ACHN (cell line): ENCODE results near the gene FUZ.

Experiments used
- DNase-seq: peaks from one replicate; pipeline ENCODE4 v3.0.0-alpha.2; 2015
- in situ Hi-C: cut with HindIII; loops from 2 replicates; pipeline ENCODE4 v1.10.0; 2017; ENCODE audit warnings: low sequenced_read_pairs, low pct_ligation_motif_present, low pct_unique_long_range_greater_than_20kb

Gene FUZ

GRCh38 chr19:49852631-49853126 lies 39.6 kb upstream of the FUZ start:
- in situ Hi-C loops: no loop called here
- DNase-seq: no peak

- in situ Hi-C loops: no loop called here
- DNase-seq: peak; percentile 13
Observed at GRCh38 chr19:49851456-49852259, 38.6 kb upstream of the FUZ start.

GRCh38 chr19:49850487-49851342 lies 37.6 kb upstream of the FUZ start, which contains the start of gene PTOV1:
TSS of gene PTOV1 (plus strand) at chr19:49851159.
- in situ Hi-C loops: no loop called here
- DNase-seq: peak; percentile 87

GRCh38 chr19:49850221-49850486 lies 37.1 kb upstream of the FUZ start:
- DNase-seq: no peak
- in situ Hi-C loops: no loop called here

- in situ Hi-C loops: no loop called here
Observed at GRCh38 chr19:49849433-49850220, 36.5 kb upstream of the FUZ start.

GRCh38 chr19:49848938-49849337 lies 35.8 kb upstream of the FUZ start:
- no peak for DNase-seq
- in situ Hi-C loops: no loop called here

More at GRCh38 chr19:49849433-49850220, 36.5 kb upstream of the FUZ start:
- no peak for DNase-seq

- peak; percentile 84 for DNase-seq
- in situ Hi-C loops: no loop called here
Observed at GRCh38 chr19:49847731-49848696, 34.9 kb upstream of the FUZ start.

- DNase-seq: no peak
- in situ Hi-C loops: no loop called here
Observed at GRCh38 chr19:49846408-49846807, 33.3 kb upstream of the FUZ start.

- DNase-seq: no peak
- in situ Hi-C loops: no loop called here
Observed at GRCh38 chr19:49845414-49845813, 32.3 kb upstream of the FUZ start.

- in situ Hi-C loops: no loop called here
- DNase-seq: no peak
Observed at GRCh38 chr19:49844138-49845095, 31.3 kb upstream of the FUZ start.

GRCh38 chr19:49843265-49843664 lies 30.2 kb upstream of the FUZ start:
- in situ Hi-C loops: no loop called here
- no peak for DNase-seq

GRCh38 chr19:49840736-49841249 lies 27.7 kb upstream of the FUZ start:
- DNase-seq: no peak
- in situ Hi-C loops: no loop called here

GRCh38 chr19:49840321-49840720 lies 27.2 kb upstream of the FUZ start:
- in situ Hi-C loops: no loop called here
- DNase-seq: no peak

GRCh38 chr19:49839713-49840112 lies 26.6 kb upstream of the FUZ start:
- DNase-seq: no peak
- in situ Hi-C loops: no loop called here

- in situ Hi-C loops: no loop called here
- no peak for DNase-seq
Observed at GRCh38 chr19:49838885-49839588, 25.9 kb upstream of the FUZ start.

GRCh38 chr19:49837425-49837824 lies 24.3 kb upstream of the FUZ start:
- in situ Hi-C loops: no loop called here
- no peak for DNase-seq
